Stimulated activated CD8-positive, alpha-beta memory T cell treated with anti-CD3 and anti-CD28 coated beads, Interleukin-7, amount 100 ng/mL, for 4 hours (primary cell): ENCODE data around the gene CTBP2.

Experiments used
- DNase-seq, 2 donors: peaks; one replicate each; pipeline ENCODE4 v3.0.0-alpha.2; 2020; ENCODE audit warnings: low read depth in 2 of 2

The CTBP2 gene

GRCh38 chr10:124977161-124977560 is 183.2 kb downstream of the CTBP2 start:
- no peak for DNase-seq

DNA sequence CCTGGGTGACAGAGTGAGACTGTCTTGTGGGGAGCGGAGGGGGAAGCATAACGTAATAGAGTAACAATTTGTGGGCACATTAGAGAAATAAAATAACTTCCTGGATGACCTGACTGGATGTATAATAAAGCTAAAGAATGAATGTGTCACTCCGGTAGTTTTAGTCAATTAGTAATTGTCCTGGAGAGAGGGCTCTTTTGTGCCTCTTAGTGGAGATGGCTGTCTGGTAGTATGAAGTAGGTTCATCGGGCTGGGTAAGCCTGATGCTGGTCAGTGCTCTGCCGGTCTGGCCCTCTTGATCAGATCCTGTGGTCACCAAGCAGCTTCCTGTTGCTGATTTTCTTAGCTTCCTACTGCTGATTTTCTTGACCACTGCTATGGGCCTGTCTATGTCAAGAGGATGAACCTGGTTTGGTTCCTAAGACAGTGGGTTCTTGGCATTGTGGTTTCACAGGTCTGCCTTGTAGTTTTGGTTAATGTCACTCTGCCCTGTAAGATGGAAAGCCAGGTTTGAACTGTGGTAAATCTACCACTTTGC is 184.3 kb downstream of the CTBP2 start:
- DNase-seq, result no peak

DNA sequence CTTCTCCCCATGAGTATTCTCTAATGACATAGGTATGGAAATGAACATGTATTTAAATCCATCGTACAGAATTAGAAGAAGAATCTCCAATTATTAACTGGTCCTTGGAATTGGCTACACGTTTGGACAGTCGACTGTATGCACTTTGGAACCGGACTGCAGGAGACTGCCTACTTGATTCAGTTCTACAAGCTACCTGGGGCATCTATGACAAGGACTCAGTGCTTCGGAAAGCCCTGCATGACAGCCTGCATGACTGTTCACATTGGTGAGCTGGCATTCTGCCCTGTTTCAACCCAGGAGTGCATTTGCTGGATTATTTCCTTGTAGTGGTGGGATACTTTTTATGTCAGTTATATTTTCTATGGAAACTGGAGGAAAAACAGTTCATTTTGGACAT is 186.2 kb downstream of the CTBP2 start:
- no peak for DNase-seq

DNA sequence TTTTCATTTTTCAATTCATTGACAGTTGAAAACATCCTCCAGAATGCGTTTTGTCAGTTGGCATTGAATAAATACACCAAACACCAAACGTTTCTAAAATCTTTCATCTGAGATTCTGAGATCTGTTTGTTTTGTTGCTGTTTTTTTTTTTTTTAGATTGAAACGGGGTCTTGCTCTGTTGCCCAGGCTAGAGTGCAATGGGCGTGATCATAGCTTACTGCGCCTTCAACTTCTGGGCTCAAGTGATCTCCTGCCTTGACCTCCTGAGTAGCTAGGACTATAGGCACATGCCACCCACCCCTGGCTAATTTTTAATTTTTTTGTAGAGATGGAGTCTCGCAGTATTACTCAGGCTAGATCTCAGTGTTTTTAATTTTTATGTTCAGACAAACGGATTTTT is 187.7 kb downstream of the CTBP2 start:
- no peak for DNase-seq

- no peak for DNase-seq
Observed at GRCh38 chr10:124971276-124971675, 189.1 kb downstream of the CTBP2 start.

GRCh38 chr10:124967255-124967654 is 193.1 kb downstream of the CTBP2 start:
- no peak for DNase-seq

GRCh38 chr10:124966008-124966407 is 194.4 kb downstream of the CTBP2 start:
- no peak for DNase-seq

DNA sequence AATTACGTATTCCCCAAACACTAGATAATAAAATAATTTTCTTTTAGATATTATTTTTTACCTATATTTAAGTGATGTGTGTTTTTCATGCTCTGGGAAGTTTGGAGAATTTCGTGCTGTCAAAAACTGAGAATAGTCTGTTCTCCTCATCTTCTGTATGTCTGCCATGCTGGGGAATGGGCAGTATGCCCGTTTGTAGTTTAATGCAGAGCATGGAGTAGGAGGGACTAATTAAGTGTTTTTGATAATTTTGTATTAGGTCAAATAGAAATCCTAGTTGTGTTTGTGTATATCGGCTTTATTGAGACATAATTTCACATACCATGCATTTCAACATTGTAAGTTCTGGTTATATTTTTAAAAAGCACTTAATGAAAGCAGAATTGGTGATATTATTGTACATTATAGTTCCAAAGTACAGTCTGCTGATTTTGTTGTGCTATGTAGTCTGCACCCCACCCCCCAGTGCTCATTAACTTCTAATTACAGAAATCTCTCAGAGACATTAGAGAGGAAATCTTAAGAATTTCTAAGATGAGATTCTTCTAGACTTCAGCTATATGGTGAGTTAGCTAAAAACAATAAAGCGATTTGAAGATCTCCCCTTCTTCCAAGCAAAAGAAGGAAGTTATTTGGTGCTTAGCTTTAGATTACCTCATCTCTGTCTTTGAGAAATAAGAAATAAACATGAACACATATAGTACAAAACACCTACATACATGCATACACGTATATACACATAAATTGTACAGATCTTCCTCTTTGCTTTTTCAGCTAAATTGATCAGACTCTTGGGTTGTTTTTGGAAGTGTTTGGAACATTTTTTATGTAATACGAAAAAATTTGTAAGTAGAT is 196.3 kb downstream of the CTBP2 start:
- DNase-seq, result no peak

DNA sequence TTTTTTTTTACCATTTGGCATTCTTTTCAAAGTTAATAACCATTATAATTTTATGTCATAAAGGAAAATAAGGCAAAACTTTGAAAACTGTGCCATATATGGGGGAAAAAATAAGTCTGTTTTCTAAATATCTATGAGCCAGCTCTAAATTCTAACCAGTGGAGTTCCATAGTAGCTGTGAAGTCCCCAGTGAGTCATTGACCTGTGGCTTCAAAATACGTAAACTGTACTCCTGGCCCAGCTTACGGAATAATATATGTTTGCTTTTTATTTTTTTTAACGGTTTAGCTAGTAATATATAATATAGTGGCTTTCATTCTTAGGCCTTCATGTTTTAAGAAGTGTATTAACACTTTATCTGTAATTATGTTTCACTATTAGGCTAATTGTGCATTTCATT is 197.9 kb downstream of the CTBP2 start:
- no peak for DNase-seq

DNA sequence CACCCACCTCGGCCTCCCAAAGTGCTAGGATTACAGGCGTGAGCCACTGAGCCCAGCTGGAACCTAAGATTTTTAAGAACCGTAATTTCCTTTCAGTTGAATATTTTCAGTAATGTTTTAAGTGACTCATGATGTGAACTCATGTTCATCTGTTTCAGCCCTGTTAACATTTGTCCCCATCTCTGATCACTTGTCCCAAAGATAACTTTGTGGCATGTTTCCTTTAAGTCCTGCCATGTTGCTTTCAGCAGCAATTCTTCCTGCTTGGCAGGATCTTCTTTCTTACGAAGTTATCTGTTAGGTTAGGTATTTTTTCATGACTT is 199.2 kb downstream of the CTBP2 start:
- no peak for DNase-seq

GRCh38 chr10:124959564-124959963 is 200.8 kb downstream of the CTBP2 start:
- DNase-seq, result no peak

DNA sequence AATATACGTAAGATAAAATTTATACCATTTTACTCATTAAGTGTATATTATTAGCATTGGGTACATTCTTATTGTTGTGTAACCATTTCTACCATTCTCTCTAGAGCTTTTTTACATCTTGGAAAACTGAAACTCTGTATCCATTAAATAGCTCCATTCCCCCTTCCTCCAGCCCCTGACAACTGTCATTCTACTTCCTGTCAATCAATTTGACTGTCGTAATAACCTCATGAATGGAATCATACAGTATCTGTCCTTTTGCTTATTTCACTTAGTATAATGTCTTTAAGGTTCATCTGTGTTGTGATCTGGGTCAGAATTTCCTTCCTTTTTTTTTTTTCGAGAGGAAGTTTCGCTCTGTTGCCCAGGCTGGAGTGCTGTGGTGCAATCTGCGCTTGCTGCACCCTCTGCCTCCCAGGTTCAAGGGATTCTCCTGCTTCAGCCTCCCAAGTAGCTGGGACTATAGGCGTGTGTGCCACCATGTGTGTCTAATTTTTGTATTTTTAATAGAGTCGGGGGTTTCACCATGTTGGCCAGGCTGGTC is 202.9 kb downstream of the CTBP2 start:
- DNase-seq, result no peak

DNA sequence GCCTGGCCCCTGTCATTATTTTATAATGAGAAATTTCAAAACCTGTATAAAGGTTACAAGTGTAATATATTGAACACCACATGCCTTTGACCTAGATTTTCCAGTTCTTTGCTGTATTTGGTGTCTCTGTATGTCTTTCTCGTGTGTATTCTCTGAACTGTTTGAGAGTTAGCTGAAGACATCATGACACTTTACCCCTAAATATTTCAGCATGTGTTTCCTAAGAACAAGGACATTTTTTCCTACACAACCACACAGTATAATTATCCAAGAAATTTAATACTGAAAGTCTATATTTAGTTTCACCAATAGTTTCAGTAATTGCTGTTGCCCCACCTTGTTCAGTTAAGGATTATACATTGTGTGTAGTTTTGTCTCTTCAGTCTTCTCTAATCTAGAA is 203.6 kb downstream of the CTBP2 start:
- no peak for DNase-seq

GRCh38 chr10:124955868-124956267 is 204.5 kb downstream of the CTBP2 start:
- DNase-seq, result no peak

DNA sequence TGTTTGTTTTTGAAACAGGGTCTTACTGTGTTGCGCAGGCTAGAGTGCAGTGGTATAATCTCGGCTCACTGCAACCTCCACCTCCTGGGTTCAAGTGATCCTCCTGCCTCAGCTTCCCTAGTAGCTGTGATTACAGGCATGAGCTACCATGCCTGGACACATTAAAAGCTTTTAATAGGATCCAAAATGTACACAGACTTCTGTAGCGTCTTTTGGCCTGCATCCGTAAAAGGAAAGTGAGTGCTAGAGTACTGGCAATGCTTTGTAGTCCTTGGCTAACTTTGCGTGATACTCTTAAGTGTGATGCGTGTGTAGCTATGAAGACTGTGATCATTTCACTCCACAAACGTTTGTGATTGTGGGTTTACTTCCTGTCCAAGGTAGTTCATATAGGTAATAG is 205.1 kb downstream of the CTBP2 start:
- no peak for DNase-seq

- no peak for DNase-seq
Observed at GRCh38 chr10:124953421-124953820, 206.9 kb downstream of the CTBP2 start.

- DNase-seq, result no peak
Observed at GRCh38 chr10:124952123-124952522, 208.2 kb downstream of the CTBP2 start.

- DNase-seq, result no peak
Observed at GRCh38 chr10:124949543-124949942, 210.8 kb downstream of the CTBP2 start.

GRCh38 chr10:124946945-124947344 is 213.4 kb downstream of the CTBP2 start:
- DNase-seq, result no peak

DNA sequence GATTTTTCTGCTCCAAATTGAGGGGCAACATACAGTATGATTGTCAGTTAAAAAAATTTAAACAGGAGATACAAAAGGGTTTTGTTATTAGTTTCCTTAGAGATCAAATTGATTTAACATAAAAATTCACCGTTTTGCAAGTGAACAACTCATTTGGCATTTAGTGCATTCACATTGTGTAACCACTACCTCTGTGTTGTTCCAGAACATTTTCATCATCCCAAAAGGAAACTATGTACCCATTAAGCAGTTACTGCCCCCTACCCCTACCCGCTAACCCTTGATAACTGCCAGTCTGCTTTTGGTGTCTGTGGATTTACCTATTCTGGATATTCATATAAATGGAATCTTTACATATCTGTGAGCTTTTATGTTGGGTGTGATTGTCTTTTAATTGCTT is 215.4 kb downstream of the CTBP2 start:
- no peak for DNase-seq

DNA sequence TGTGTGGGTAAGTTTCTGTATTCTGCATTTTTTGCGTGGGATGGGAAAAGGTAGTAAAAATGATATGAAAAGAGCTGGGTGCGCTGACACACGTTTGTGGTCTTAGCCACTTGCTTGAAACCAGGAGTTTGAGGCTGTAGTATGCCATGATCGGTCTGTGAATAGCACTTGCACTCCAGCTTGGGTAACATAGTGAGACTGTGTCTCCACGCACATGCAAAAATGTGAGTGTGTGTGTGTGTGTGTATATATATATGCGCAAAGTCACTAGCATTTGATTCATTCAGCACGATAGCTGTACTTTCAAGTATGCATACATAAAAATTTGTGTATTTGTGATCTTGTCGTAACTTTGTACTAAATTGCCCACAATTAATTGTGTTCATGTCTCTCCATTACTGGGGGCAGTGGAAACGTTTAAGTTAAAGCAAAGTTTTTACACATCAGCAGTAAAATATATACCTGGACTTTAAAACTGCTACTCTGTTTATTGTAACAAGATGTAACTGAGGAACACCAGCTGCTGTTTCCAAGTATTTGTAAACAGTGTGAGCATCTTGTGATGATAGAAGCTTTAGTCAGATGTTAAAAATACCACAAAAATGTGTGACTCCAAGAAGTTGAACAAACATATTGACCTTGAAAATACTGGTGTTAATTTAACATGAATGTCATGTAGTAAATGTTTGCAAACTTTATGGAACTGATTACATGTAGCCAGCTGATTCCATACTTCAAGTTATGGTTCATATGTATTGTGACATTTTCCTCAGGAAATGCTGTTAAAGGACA is 216.9 kb downstream of the CTBP2 start:
- DNase-seq, result no peak

DNA sequence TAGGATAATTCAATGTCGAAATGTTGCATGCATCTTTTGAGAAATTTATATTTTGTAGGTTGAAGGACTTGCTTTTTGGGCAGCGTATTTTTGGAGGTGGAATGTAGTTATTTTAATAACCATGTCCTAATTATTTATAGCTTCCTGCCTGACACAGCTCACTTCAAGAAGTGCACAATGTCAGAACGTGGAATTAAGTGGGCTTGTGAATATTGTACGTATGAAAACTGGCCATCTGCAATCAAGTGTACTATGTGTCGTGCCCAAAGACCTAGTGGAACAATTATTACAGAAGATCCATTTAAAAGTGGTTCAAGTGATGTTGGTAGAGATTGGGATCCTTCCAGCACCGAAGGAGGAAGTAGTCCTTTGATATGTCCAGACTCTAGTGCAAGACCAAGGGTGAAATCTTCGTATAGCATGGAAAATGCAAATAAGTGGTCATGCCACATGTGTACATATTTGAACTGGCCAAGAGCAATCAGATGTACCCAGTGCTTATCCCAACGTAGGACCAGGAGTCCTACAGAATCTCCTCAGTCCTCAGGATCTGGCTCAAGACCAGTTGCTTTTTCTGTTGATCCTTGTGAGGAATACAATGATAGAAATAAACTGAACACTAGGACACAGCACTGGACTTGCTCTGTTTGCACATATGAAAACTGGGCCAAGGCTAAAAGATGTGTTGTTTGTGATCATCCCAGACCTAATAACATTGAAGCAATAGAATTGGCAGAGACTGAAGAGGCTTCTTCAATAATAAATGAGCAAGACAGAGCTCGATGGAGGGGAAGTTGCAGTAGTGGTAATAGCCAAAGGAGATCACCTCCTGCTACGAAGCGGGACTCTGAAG is 217.8 kb downstream of the CTBP2 start:
- DNase-seq, result no peak
